HK-2 (cell line): Measurements from ENCODE around the gene RNF114.
A peak's percentile ranks its signal among the peaks of the same experiment; 100 is the strongest.
"Not testable (repeated sequence)": the region's sequence is repeated elsewhere in the genome, so short reads cannot be mapped to it uniquely, and the experiment has no call there.

Experiments
- DNase-seq: peaks from one replicate; pipeline ENCODE4 v3.0.0-alpha.2; 2018; ENCODE audit not compliant: unreplicated experiment

RNF114 gene

DNA sequence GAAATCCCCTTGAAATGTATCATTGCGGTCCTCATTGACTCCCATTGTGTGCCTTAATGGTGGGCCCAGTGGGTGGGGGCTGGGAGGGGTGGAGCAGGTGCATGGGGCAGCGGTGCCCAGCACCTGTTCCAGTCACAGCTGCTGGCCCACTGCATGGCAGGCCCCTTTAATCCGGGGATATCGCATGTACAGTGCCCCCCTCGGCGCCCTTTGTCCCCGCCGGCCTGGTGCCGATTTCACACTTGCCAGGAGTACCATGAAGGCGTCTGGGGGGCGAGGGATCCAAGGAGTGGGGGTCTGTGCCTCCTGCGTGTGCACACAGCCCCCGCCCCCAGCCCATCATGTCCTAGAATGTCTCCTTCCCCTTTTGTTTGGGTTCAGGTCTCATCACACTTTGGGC is 49.4 kb downstream of the RNF114 start:
- DNase-seq = no peak

DNA sequence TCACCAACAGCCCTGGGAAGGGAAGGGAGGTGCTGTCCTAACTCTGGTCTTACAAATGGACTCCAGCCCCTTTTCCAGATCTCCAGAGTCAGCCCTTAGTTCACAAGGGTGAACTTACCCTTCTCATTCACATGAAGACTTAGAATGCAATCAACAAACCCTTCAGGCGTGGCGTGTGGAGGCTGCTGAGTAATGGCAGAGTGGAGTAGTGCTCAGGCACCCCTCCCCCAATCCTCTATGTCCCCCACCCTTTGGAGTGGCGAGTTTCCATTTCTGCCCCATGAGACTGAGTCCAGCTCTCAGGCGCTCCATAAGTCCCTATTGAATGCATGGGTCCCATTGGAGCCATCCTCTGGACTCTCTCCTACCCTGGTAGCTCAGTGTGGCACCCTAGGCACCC is 49.9 kb downstream of the RNF114 start:
- DNase-seq = no peak

DNA sequence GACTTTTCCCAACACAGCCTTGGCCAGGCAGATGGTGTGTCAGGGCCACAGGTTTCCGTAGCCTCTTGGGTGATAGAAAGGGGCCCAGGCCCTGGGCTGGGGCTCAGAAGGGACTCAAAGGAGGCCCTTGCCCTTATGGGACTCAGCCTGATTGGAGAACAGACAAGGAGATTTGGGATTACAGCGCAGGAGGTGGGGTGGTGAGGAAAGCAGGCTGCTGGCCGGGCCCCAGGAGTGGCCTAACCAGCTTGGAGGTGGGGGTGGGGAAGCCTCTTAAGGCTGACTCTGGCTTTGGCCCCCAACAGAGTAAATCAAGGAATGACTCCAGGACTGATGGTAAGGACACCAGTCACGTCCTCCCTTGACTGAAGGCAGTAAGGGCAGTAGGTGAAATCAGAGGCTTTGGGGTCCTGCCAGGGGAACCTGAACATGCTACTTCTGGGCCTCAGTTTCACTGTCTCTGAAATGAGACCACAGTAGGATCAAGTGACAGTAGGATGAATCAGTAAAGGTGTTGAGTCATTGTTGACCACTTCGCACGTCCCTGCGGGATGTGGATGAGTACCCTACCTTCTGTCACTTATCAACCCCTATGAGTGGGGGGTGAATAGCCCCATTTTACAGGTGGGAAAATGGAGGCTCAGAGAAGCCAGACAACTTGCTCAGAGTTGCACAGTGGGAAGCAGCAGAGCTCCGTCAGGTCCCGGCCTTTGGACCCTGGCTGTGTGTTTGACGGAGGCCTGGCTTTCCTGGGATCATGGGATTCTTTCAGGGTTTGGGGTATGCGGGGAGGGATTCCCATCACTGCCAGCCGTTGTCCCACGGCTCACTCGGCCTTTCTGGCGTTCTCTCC is 51.0 kb downstream of the RNF114 start:
- DNase-seq = peak; percentile 58

DNA sequence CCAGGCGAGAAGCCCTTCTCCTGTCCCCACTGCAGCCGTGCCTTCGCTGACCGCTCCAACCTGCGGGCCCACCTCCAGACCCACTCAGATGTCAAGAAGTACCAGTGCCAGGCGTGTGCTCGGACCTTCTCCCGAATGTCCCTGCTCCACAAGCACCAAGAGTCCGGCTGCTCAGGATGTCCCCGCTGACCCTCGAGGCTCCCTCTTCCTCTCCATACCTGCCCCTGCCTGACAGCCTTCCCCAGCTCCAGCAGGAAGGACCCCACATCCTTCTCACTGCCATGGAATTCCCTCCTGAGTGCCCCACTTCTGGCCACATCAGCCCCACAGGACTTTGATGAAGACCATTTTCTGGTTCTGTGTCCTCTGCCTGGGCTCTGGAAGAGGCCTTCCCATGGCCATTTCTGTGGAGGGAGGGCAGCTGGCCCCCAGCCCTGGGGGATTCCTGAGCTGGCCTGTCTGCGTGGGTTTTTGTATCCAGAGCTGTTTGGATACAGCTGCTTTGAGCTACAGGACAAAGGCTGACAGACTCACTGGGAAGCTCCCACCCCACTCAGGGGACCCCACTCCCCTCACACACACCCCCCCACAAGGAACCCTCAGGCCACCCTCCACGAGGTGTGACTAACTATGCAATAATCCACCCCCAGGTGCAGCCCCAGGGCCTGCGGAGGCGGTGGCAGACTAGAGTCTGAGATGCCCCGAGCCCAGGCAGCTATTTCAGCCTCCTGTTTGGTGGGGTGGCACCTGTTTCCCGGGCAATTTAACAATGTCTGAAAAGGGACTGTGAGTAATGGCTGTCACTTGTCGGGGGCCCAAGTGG is 51.9 kb downstream of the RNF114 start:
- peak; percentile 61 for DNase-seq

DNA sequence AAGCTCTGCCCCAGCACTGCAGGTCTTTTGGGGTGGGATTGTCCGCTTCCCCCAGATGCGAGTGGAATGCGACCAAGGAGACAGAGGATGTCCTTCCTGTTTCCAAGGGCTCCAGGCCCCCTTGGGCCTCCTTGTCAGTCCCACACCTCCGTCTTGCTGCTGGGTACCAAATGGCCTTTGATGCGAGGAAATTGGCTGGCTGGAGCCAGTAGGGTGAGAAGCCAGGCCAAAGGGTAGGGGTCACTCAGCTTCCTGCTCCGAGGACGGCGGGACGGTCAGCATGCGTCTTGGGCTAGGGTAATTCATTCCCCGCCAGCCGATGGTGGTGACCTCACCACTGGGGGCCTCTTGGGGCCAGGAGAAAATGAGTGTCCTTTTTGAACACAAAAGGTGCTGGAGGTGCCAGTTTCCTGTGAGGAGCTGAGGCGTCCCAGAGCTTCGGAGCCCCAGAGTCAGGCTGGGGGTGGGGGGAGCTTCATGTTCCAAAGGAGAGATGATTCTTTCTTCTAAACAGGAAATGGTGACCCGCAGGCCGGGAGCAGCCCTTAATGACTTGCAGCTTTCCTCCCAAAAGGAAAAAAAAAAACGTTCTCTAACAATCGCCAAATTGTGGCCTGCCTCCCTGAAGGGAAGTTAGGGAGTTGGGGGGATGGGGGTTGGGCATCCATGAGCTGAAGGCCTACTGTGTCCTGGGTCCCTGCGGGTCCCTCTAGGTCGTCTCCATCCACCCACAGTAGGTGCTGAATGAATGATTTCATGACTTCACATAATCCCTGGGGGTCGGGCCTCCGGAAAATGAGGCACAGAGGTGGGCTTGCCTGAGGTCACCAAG is 53.3 kb downstream of the RNF114 start:
- DNase-seq = peak; percentile 79

DNA sequence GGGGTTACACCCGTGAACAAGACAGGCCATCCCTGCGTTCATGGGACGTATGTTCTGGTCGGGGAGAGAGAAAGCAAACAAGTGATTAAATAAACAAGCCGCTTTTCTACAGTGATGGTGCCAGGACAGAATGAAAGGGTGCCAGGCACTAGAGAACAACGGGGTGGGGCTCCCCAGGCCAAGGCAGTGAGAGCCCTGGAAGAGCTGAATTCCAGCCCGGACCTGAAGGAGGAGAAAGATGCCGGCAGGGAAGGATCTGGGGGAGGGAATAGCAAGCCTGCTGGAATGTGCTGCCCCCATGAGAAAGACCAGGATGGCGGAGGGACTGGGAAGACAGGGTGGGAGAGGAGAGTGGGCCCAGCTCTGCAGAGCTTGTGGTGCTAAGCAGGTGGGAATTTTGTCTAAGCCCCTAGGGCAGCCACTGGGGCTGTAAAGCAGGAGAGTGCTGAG is 54.1 kb downstream of the RNF114 start:
- DNase-seq = no peak

DNA sequence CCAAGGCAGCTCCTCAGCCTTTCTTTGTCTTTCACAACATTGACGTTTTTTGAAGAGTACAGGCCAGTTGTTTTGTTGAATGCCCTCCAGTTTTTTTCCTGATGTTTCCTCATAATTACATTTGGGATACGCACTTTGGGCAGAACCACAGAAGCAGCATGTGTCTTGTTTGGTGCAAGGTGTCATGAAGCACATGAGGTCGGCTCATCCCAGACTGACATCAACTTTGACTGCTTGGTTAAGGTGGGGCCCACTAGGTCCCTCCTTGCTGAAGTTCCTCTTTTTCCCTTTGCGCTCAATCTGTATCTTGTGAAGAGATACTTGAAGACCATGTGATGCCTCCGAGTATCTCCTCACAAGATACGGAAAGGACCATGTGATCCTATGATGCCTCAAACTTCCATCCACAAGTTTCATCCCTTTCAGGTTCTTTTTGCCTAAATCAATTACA is 57.1 kb downstream of the RNF114 start:
- DNase-seq = no peak

DNA sequence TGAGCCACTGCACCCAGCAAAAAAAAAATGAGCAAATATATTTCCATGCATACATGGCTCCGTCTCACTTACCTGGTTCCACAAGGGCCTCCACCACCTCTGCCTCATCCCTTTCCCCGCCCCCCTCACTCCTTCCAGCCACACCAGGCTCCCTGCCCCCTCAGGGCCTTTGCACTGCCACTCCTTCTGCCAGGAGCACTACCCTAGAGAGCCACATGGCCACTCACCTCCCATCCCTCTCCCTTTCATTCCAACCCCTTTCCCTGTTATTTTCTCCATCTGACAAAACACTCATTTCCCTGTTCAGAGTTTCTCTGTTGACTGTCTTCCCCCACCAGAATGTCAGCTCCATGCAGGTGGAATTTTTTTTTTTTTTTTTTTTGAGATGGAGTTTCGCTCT is 59.4 kb downstream of the RNF114 start:
- no peak for DNase-seq

DNA sequence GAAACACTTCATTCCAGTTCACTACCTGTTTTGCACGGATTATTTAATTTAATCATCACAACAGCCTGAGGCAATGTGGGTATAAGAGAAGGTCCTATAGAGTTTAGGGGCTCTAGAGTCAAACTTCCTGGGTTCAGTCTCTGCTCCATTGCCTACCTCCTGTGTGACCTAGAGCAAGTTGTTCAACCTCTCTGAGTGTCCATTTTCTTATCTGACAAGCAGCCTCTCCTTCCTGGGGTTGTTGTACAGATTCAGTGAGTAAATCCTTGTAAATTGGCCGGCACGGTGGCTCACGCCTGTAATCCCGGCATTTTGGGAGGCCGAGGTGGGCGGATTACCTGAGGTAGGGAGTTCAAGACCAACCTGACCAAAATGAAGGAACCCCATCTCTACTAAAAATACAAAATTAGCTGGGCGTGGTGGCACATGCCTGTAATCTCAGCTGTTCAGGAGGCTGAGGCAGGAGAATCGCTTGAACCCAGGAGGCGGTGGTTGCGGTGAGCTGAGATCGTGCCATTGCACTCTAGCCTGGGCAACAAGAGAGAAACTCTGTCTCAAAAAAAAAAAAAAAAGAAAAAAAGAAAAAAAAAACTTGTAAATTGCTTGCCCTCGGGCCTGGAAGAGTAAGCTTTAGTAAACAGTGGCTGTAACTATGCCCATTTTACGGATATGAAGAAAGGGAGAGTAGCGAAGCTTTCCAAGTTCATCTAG is 62.4 kb downstream of the RNF114 start:
- not testable (repeated sequence) for DNase-seq

DNA sequence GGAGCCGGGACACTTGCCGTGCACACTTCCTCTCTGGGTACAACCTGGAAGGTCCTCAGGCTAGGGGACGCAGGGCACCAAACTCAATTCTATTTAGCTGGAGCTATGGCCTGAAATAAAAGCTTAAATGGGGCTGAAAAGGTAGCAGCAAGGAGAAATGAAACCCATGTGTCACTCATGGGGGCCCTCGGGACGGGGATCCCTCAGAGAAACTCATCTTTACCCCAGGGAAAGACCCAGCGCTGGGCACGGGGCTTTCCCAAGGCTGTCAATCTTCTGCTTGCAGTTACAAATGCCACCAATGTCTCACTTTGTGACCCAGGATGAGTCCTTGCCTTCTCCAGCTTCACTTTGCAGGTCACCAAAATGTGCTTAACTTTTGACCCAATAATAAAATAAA is 63.1 kb downstream of the RNF114 start:
- no peak for DNase-seq

DNA sequence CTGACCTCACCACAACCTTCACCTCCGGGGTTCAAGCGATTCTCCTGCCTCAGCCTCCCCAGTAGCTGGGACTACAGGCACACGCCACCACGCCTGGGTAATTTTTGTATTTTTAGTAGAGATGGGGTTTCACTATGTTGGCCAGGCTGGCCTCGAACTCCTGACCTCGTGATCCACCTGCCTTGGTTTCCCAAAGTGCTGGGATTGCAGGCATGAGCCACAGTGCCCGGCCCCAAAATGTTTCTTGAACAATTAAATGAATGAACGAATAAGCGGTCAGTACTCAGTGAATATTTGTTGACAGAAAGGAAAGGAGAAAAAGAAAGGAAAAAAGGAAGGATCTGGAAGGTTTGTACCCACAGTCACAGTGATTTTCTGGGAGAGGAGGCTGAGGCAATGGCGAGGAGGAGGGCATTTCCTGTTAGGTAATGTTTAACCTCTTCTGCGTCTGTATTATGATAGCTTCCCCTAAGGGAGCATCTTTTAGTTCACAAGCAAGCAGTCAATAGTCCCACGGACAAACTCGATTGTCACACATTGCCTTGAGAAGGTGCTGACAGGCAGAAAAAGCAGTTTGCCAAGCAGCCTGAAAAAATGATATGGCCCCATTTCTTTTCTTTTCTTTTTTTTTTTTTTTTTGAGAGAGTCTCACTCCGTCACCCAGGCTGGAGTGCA is 64.5 kb downstream of the RNF114 start:
- not testable (repeated sequence) for DNase-seq

DNA sequence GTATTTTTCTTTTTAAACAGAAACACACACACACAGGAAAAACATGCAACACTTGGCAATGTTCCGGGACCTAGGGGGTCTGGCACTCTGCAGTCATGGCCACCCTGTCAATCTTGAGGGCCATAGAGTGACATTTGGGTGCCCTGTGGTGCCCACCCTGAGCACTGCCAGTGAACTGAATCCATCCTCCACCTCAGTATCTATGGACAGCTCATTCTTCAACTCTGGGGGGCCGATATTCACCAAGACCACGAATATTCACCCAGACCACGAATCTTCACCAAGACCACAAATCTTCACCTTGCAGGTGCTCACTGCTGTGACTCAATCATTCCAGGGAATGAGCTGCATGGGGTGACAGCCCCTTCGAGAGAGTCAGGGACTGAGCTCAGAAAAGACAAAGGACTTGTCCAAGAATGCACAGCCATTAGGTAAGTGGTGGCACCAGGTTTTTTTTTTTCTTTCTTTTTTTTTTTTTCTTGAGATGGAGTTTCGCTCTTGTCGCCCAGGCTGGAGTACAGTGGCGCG is 65.7 kb downstream of the RNF114 start:
- DNase-seq = no peak

DNA sequence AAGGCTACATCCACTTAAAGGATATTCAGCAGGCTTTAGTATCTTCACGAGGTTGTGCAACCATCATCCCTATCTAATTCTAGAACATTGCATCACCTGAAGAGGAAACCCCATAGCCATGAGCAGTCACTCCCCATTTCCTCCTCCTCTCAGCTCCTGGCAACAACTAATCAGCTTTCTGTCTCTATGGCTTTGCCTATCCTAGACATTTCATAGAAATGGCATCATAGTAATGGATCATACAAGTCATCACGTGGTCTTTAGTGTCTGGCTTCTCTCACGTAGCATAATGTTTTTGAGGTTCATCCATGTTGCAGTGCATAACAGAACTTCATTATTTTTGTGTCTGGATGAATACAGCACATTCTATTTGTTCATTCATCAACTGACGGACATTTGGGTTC is 67.1 kb downstream of the RNF114 start:
- DNase-seq = no peak
